Upper lobe of left lung (tissue), 6 donors: ENCODE data around the gene TP73. TPM values are rescaled to one million over a fixed set of nuclear protein-coding genes. Genes with fewer than 3 reads are reported as not detected.

Source experiments
- ATAC-seq, 2 donors: fragments of 200-7000 bp; cut with Tn5 transposase; one replicate each; pipeline ENCODE4 v1.9.1; 2022; ENCODE audit warnings: mild to moderate bottlenecking in 2 of 2, moderate library complexity in 2 of 2; ENCODE audit not compliant: low FRiP score in 2 of 2
- DNase-seq, 2 donors: peaks; one replicate each; pipeline ENCODE4 v3.0.0-alpha.2; 2019 to 2020
- H3K27ac ChIP-seq, 4 donors: fragments of 200-600 bp; sonication (generic); one replicate each; pipeline ENCODE4 v1.5.1; 2016 to 2019
- H3K27me3 ChIP-seq, 4 donors: fragments of 200-600 bp; sonication (generic); one replicate each; pipeline ENCODE4 v1.5.1; 2017 to 2019
- H3K36me3 ChIP-seq, 4 donors: fragments of 200-600 bp; sonication (generic); one replicate each; pipeline ENCODE4 v1.5.1; 2016 to 2019
- H3K4me1 ChIP-seq, 4 donors: fragments of 200-600 bp; sonication (generic); one replicate each; pipeline ENCODE4 v1.5.1; 2018 to 2019
- H3K4me3 ChIP-seq, 4 donors: fragments of 200-600 bp; sonication (generic); one replicate each; pipeline ENCODE4 v1.5.1; 2017 to 2019; ENCODE audit warnings: mild to moderate bottlenecking in 2 of 4, moderate library complexity in 1 of 4
- H3K9me3 ChIP-seq, 4 donors: fragments of 200-600 bp; sonication (generic); one replicate each; pipeline ENCODE4 v1.5.1; 2018 to 2019
- CTCF ChIP-seq, 6 experiments: fragments of 450-650 bp in 4 of 6; fragments of 200-600 bp in 2 of 6; sonication (generic) in 2 of 6; IDR thresholded peaks; one replicate each; pipeline ENCODE4 v1.5.1; 2016 to 2019; ENCODE audit warnings: antibody characterized with exemption in 6 of 6
- EP300 ChIP-seq, 4 donors: sonication (generic); formaldehyde crosslinking; IDR thresholded peaks; one replicate each; pipeline ENCODE4 v1.5.1; 2017; ENCODE audit warnings: antibody characterized with exemption in 4 of 4, control low read depth in 2 of 4
- POLR2A ChIP-seq, 4 donors: fragments of 450-650 bp; IDR thresholded peaks; one replicate each; pipeline ENCODE4 v1.5.1; 2016 to 2017; ENCODE audit warnings: antibody characterized with exemption in 4 of 4, mild to moderate bottlenecking in 2 of 4
- POLR2AphosphoS5 ChIP-seq, 2 donors: sonication (generic); formaldehyde crosslinking; IDR thresholded peaks; one replicate each; pipeline ENCODE4 v1.5.1; 2017; ENCODE audit warnings: antibody characterized with exemption in 2 of 2
- WGBS, 2 donors: methylation state at CpG; one replicate each; pipeline ENCODE4 v1.1.5; 2017 to 2018; 5-methylcytosine and 5-hydroxymethylcytosine counted together
- total RNA-seq, 6 donors: library from RNA; depleted of rRNA in 4 of 6; stranded (reverse); fragments of >200 nt in 4 of 6; gene quantifications; one replicate each; pipeline versions ENCODE4 v1.1.0 to v1.2.1, GENCODE V29; 2016 to 2021
- donor health status: DM: no; HTN: no; CAD: no; lungs with moderate emphysema.
- donor health status: DM: no; HTN: yes; CAD: no; lungs with severe emphysema.

TP73 gene
- total RNA-seq, 6 donors from 2014 or later = 0.77 to 9.8 (median 4.1) TPM

GRCh38 chr1:3777647-3778589, 125.6 kb downstream of the TP73 start:
- no peaks in the 10 kb centered on the region for H3K27me3 ChIP-seq
- 86 to 89% methylated on average over 6 to 18 of the region's 20 CpGs for WGBS, 2 donors
- H3K4me1 ChIP-seq = peaks cover 15 to 42% (median 35%) of the 10 kb centered on the region in 4 donors
- DNase-seq = peak in 1 of 2 donors; percentile 62
- no peak for TF ChIP-seq CTCF (IDR thresholded peaks at IDR 0.05)
- no peak for TF ChIP-seq EP300 (IDR thresholded peaks at IDR 0.05)
- TF ChIP-seq POLR2A (IDR thresholded peaks at IDR 0.05) = no peak
- ATAC-seq = no peak
- no peaks in the 10 kb centered on the region for H3K9me3 ChIP-seq
- H3K4me3 ChIP-seq = no peak overlapping the region
- peaks cover 22 to 47% (median 39%) of the 10 kb centered on the region in 4 donors for H3K36me3 ChIP-seq
- H3K27ac ChIP-seq = no peak overlapping the region

DNA sequence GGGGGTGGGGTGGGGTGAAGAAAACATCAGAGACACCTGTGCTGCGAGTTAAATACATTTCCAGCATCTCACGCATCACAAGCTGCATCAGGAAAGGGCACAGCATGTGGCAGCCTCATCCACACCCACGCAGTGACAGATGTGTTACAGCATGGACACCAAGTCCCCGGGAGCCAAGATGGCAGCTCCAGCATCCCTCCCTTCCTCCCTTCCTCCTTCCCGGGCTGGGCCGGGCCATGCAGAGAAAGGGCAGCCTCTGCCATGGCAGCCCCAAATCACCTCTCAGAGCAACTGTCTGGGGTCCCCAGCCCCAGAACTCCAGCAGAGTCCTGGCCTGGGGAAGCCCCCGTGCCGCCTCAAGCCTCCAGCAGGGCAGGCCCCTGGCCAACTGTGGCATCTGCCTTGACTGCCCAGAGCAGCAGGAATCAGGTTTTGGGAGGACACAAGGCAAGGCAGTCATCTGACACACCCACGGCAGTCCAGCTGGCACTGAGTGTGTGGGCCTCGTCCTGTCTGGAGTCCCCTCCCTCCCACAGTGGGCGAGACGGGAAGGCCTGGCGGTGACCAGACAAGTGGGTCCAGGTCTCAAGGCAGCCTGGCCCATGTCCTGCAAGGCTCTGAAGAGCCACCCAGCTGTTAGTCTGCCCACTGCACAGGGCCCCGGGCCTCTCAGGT, 126.4 kb downstream of the TP73 start:
- ATAC-seq (no peak), DNase-seq (peak in 1 of 2 donors; percentile 65)
- H3K4me3 ChIP-seq = no peak overlapping the region
- no peaks in the 10 kb centered on the region for H3K9me3 ChIP-seq
- H3K27ac ChIP-seq = no peak overlapping the region
- TF ChIP-seq POLR2AphosphoS5 (IDR thresholded peaks at IDR 0.05) (no peak), POLR2A (IDR thresholded peaks at IDR 0.05) (no peak), EP300 (IDR thresholded peaks at IDR 0.05) (no peak), CTCF (IDR thresholded peaks at IDR 0.05) (peak in 1 of 6 experiments; percentile 8)
- H3K36me3 ChIP-seq = peaks cover 25 to 55% (median 46%) of the 10 kb centered on the region in 4 donors
- H3K4me1 ChIP-seq = peaks cover 12 to 33% (median 27%) of the 10 kb centered on the region in 4 donors
- H3K27me3 ChIP-seq = no peaks in the 10 kb centered on the region
- WGBS, 2 donors = 80 to 84% methylated on average over 5 to 12 of the region's 14 CpGs

- 92 to 94% methylated on average over 17 to 23 of the region's 23 CpGs for WGBS, 2 donors
- H3K9me3 ChIP-seq = no peaks in the 10 kb centered on the region
- ATAC-seq (no peak), DNase-seq (no peak)
- no peak overlapping the region for H3K4me3 ChIP-seq
- peaks cover 12 to 27% (median 23%) of the 10 kb centered on the region in 4 donors for H3K4me1 ChIP-seq
- no peaks in the 10 kb centered on the region for H3K27me3 ChIP-seq
- TF ChIP-seq POLR2A (IDR thresholded peaks at IDR 0.05) (no peak), EP300 (IDR thresholded peaks at IDR 0.05) (no peak), CTCF (IDR thresholded peaks at IDR 0.05) (no peak), POLR2AphosphoS5 (IDR thresholded peaks at IDR 0.05) (no peak)
- H3K36me3 ChIP-seq = peaks cover 29 to 62% (median 52%) of the 10 kb centered on the region in 4 donors
- no peak overlapping the region for H3K27ac ChIP-seq
Measured at GRCh38 chr1:3779265-3779911, 127.1 kb downstream of the TP73 start.

DNA sequence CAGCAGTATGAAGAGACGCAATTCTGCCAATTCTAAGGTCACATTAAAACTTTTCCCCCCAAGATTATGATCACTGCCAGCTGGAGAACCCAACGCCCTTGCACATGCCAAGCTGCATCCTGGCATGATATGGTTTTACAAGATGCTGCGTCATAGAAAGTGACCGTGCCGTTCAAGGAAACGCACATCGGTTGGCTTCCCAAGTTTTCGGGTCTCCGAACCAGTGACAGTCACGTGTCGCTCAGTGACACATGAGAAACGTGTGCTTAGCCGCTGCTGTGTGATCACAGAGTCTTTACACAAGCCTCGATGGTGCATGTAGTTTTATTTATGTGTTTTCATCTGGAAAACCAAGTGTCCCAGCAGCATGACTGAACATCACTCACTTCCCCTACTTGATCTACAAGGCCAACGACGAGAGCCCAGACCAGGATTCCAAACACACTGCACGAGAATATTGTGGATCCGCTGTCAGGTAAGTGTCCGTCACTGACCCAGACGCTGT, 127.6 kb downstream of the TP73 start:
- peaks cover 8 to 21% (median 17%) of the 10 kb centered on the region in 4 donors for H3K4me1 ChIP-seq
- H3K36me3 ChIP-seq = peaks cover 34 to 68% (median 58%) of the 10 kb centered on the region in 4 donors
- WGBS, 2 donors = 92 to 95% methylated on average over 20 of the region's 20 CpGs
- H3K27me3 ChIP-seq = no peaks in the 10 kb centered on the region
- no peaks in the 10 kb centered on the region for H3K9me3 ChIP-seq
- ATAC-seq (no peak), DNase-seq (no peak)
- H3K27ac ChIP-seq = no peak overlapping the region
- no peak for TF ChIP-seq EP300 (IDR thresholded peaks at IDR 0.05)
- TF ChIP-seq POLR2AphosphoS5 (IDR thresholded peaks at IDR 0.05) = no peak
- TF ChIP-seq CTCF (IDR thresholded peaks at IDR 0.05) = no peak
- no peak for TF ChIP-seq POLR2A (IDR thresholded peaks at IDR 0.05)
- H3K4me3 ChIP-seq = no peak overlapping the region
